K562 (cell line): ENCODE measurements around the gene LIF. TPM values are rescaled to one million over a fixed set of nuclear protein-coding genes. Genes with fewer than 3 reads are reported as not detected.

Experiments
- ASH1L ChIP-seq: fragments of 450-650 bp; IDR thresholded peaks from 2 replicates; pipeline ENCODE4 v1.6.1; 2018; ENCODE audit warnings: borderline replicate concordance, mild to moderate bottlenecking, low read depth; ENCODE audit not compliant: partially characterized antibody
- CBFA2T2 ChIP-seq: fragments of 450-650 bp; conservative IDR thresholded peaks from 2 replicates; pipeline ENCODE4 v1.6.1; 2017; ENCODE audit warnings: mild to moderate bottlenecking
- CC2D1A ChIP-seq: fragments of 450-650 bp; IDR thresholded peaks from 2 replicates; pipeline ENCODE4 v1.6.1; 2017; ENCODE audit warnings: mild to moderate bottlenecking
- COPS2 ChIP-seq: fragments of 450-650 bp; conservative IDR thresholded peaks from 2 replicates; pipeline ENCODE4 v1.6.1; 2016; ENCODE audit warnings: mild to moderate bottlenecking, moderate library complexity
- EHMT2 ChIP-seq: fragments of 450-650 bp; IDR thresholded peaks from 2 replicates; pipeline ENCODE4 v1.6.1; 2018; ENCODE audit warnings: antibody characterized with exemption
- HLTF ChIP-seq: fragments of 450-650 bp; IDR thresholded peaks from 2 replicates; pipeline ENCODE4 v1.6.1; 2016
- MCM5 ChIP-seq: fragments of 450-650 bp; IDR thresholded peaks from 2 replicates; pipeline ENCODE4 v1.6.1; 2016; ENCODE audit warnings: low read depth
- MIER1 ChIP-seq: fragments of 450-650 bp; IDR thresholded peaks from 2 replicates; pipeline ENCODE4 v1.6.1; 2016; ENCODE audit warnings: antibody characterized with exemption, mild to moderate bottlenecking, low read depth
- NR4A1 ChIP-seq, 2 experiments: fragments of 250-450 bp in 1 of 2; fragments of 450-650 bp in 1 of 2; sonication (Bioruptor Pico) in 1 of 2; IDR thresholded peaks; 2 replicates each; pipeline versions ENCODE4 v1.4.0 to v1.6.1; 2016 to 2020; ENCODE audit warnings: mild to moderate bottlenecking in 2 of 2, missing compliant biosample characterization in 1 of 2, missing genetic modification characterization in 1 of 2, moderate library complexity in 1 of 2
- PHB2 ChIP-seq: fragments of 450-650 bp; IDR thresholded peaks from 2 replicates; pipeline ENCODE4 v1.6.1; 2017; ENCODE audit warnings: low read depth
- RAD51 ChIP-seq: fragments of 450-650 bp; IDR thresholded peaks from 2 replicates; pipeline ENCODE4 v1.7.1; 2016; ENCODE audit warnings: low read depth, mild to moderate bottlenecking, borderline replicate concordance
- RFX5 ChIP-seq: IDR thresholded peaks from 2 replicates; pipeline ENCODE4 v1.6.1; 2011; ENCODE audit warnings: low read depth, mild to moderate bottlenecking, improper control_type of control experiment, low read length
- SREBF1 ChIP-seq: fragments of 150-350 bp; IDR thresholded peaks from 2 replicates; pipeline ENCODE4 v1.6.1; 2014; ENCODE audit warnings: antibody characterized with exemption, low read depth, low read length, borderline replicate concordance
- TAF15 ChIP-seq: fragments of 200-400 bp; formaldehyde crosslinking; IDR thresholded peaks from 2 replicates; pipeline ENCODE4 v1.6.1; 2017; ENCODE audit warnings: mild to moderate bottlenecking, low read depth, low read length, moderate library complexity
- TEAD1 ChIP-seq, 2 experiments: fragments of 450-650 bp in 1 of 2; sonication (generic) in 1 of 2; formaldehyde crosslinking; IDR thresholded peaks; 2 replicates each; pipeline versions ENCODE4 v1.4.0 to v1.8.0; 2020 to 2022; ENCODE audit warnings: mild to moderate bottlenecking in 2 of 2, missing genetic modification reagents in 1 of 2
- ZFX ChIP-seq: sonication (generic); formaldehyde crosslinking; IDR thresholded peaks from 2 replicates; pipeline ENCODE4 v1.8.0; 2022; ENCODE audit warnings: mild to moderate bottlenecking, missing genetic modification reagents, moderate library complexity
- ZNF197 ChIP-seq: fragments of 200-800 bp; sonication (Bioruptor generic); IDR thresholded peaks from 2 replicates; pipeline ENCODE4 v1.6.1; 2016; ENCODE audit warnings: low read depth, missing genetic modification characterization, missing compliant biosample characterization
- polyA plus RNA-seq, 8 experiments: library from polyadenylated mRNA; depleted of rRNA in 4 of 8; stranded (reverse) in 5 of 8; unstranded in 3 of 8; fragments of >200 nt; fragmentation: Nextera tagmentation in 2 of 8; fragmentation: Illumina TruSeq in 1 of 8; extraction: Ambion mirVana in 2 of 8; extraction: Trizol in 1 of 8; gene quantifications; 2 replicates each; pipeline versions ENCODE4 v1.2.1 to v1.2.3, GENCODE V29; 2011 to 2014; ENCODE audit warnings: inconsistent platforms in 1 of 8, missing spikeins in 1 of 8
- total RNA-seq, 7 experiments: library from RNA; depleted of rRNA in 6 of 7; stranded (reverse); fragments of >200 nt in 6 of 7; fragmentation: Illumina TruSeq in 2 of 7; extraction: Trizol in 2 of 7; gene quantifications; 2 replicates each; pipeline versions ENCODE4 v1.2.1 to v1.2.3, GENCODE V29; 2011 to 2021; ENCODE audit warnings: low replicate concordance in 1 of 7
- TF ChIP-seq, protein P1 (sequence below): fragments of 450-650 bp; IDR thresholded peaks from 2 replicates; pipeline ENCODE4 v1.6.1; 2016; ENCODE audit warnings: borderline replicate concordance
- TF ChIP-seq, protein P2 (sequence below): fragments of 450-650 bp; formaldehyde crosslinking; IDR thresholded peaks from 2 replicates; pipeline ENCODE4 v1.4.0; 2022; ENCODE audit warnings: missing genetic modification characterization
- TF ChIP-seq, protein P3 (sequence below): fragments of 450-650 bp; IDR thresholded peaks from 2 replicates; pipeline ENCODE4 v1.6.1; 2016; ENCODE audit warnings: antibody characterized with exemption
- TF ChIP-seq, protein P4 (sequence below): fragments of 250-450 bp; sonication (Bioruptor Pico); IDR thresholded peaks from 2 replicates; pipeline ENCODE4 v1.5.0; 2021
- TF ChIP-seq, protein P5 (sequence below): IDR thresholded peaks from 2 replicates; pipeline ENCODE4 v1.6.1; 2016; ENCODE audit warnings: missing genetic modification characterization, missing compliant biosample characterization

Gene LIF
- total and polyA plus RNA-seq, 9 of the 15 experiments (the other 6 are each of a cell fraction or from before 2014, with no cell fraction given), result 0.05 to 0.39 (median 0.18) TPM; not detected in 3

DNA sequence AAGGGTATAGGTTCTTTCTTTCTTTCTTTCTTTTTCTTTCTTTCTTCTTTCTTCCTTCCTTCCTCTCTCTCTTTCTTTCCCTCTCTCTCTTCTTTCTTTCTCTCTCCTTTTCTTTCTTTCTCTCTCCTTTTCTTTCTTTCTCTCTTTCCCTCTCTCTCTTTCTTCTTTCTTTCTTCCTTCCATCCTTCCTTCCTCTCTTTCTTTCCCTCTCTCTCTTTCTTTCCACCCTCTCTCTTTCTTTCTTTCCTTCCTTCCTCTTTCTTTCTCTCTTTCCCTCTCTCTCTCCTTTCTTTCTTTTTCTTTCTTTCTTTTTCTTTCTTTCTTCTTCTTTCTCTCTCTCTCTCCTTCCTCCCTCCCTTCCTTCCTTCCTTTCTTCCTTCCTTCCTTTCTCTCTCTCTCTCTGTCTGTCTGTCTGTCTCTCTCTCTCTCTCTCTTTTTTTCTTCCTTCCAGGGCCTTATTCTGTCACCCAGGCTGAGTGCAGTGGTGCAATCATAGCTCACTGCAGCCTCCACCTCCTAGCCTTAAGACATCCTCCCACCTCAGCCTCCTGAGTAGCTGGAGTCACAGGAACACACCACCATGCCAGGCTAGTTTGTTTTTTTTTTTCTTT, 26.8 kb downstream of the LIF start (continued):
- no peak for TF ChIP-seq ZNF197 (CRISPR knock-in tag)
- TF ChIP-seq TAF15, result no peak
- TF ChIP-seq SREBF1, result no peak
- TF ChIP-seq COPS2, result no peak
- TF ChIP-seq NR4A1 (CRISPR knock-in tag; IDR thresholded peaks at IDR 0.05), result no peak
- TF ChIP-seq NR4A1 (tag; IDR thresholded peaks at IDR 0.05), result no peak
- peak; percentile 27; the same call in 1 of the 2 replicates for TF ChIP-seq CC2D1A
- TF ChIP-seq TEAD1 (CRISPR knock-in tag; IDR thresholded peaks at IDR 0.05), result no peak
- TF ChIP-seq, protein P1, sequence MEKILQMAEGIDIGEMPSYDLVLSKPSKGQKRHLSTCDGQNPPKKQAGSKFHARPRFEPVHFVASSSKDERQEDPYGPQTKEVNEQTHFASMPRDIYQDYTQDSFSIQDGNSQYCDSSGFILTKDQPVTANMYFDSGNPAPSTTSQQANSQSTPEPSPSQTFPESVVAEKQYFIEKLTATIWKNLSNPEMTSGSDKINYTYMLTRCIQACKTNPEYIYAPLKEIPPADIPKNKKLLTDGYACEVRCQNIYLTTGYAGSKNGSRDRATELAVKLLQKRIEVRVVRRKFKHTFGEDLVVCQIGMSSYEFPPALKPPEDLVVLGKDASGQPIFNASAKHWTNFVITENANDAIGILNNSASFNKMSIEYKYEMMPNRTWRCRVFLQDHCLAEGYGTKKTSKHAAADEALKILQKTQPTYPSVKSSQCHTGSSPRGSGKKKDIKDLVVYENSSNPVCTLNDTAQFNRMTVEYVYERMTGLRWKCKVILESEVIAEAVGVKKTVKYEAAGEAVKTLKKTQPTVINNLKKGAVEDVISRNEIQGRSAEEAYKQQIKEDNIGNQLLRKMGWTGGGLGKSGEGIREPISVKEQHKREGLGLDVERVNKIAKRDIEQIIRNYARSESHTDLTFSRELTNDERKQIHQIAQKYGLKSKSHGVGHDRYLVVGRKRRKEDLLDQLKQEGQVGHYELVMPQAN, result 0 out of 2 replicates have a peak, but pooled peaks have one; percentile 54
- no peak for TF ChIP-seq RAD51
- TF ChIP-seq, protein P2, sequence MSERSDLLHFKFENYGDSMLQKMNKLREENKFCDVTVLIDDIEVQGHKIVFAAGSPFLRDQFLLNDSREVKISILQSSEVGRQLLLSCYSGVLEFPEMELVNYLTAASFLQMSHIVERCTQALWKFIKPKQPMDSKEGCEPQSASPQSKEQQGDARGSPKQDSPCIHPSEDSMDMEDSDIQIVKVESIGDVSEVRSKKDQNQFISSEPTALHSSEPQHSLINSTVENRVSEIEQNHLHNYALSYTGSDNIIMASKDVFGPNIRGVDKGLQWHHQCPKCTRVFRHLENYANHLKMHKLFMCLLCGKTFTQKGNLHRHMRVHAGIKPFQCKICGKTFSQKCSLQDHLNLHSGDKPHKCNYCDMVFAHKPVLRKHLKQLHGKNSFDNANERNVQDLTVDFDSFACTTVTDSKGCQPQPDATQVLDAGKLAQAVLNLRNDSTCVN (CRISPR knock-in tag), result peak; percentile 72; the same call in 1 of the 2 replicates
- no peak for TF ChIP-seq ZFX (CRISPR knock-in tag)
- TF ChIP-seq PHB2, result peak; percentile 17; the same call in 1 of the 2 replicates
- no peak for TF ChIP-seq MCM5
- TF ChIP-seq MIER1, result no peak
- peak; percentile 11 for TF ChIP-seq ASH1L
- TF ChIP-seq, protein P3, sequence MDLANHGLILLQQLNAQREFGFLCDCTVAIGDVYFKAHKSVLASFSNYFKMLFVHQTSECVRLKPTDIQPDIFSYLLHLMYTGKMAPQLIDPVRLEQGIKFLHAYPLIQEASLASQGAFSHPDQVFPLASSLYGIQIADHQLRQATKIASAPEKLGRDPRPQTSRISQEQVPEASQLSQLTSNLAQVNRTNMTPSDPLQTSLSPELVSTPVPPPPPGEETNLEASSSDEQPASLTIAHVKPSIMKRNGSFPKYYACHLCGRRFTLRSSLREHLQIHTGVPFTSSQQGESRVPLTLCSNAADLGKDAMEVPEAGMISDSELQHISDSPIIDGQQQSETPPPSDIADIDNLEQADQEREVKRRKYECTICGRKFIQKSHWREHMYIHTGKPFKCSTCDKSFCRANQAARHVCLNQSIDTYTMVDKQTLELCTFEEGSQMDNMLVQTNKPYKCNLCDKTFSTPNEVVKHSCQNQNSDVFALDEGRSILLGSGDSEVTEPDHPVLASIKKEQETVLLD, result peak; percentile 64
- no peak for TF ChIP-seq CBFA2T2
- TF ChIP-seq, protein P4, sequence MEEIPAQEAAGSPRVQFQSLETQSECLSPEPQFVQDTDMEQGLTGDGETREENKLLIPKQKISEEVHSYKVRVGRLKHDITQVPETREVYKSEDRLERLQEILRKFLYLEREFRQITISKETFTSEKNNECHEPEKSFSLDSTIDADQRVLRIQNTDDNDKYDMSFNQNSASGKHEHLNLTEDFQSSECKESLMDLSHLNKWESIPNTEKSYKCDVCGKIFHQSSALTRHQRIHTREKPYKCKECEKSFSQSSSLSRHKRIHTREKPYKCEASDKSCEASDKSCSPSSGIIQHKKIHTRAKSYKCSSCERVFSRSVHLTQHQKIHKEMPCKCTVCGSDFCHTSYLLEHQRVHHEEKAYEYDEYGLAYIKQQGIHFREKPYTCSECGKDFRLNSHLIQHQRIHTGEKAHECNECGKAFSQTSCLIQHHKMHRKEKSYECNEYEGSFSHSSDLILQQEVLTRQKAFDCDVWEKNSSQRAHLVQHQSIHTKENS (CRISPR knock-in tag), result no peak
- TF ChIP-seq, protein P5, sequence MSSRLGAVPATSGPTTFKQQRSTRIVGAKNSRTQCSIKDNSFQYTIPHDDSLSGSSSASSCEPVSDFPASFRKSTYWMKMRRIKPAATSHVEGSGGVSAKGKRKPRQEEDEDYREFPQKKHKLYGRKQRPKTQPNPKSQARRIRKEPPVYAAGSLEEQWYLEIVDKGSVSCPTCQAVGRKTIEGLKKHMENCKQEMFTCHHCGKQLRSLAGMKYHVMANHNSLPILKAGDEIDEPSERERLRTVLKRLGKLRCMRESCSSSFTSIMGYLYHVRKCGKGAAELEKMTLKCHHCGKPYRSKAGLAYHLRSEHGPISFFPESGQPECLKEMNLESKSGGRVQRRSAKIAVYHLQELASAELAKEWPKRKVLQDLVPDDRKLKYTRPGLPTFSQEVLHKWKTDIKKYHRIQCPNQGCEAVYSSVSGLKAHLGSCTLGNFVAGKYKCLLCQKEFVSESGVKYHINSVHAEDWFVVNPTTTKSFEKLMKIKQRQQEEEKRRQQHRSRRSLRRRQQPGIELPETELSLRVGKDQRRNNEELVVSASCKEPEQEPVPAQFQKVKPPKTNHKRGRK (tag), result peak; percentile 100
- 0 out of 2 replicates have a peak, but pooled peaks have one; percentile 32 for TF ChIP-seq HLTF
- no peak for TF ChIP-seq RFX5
- TF ChIP-seq EHMT2, result peak; percentile 51; the same call in 1 of the 2 replicates
